Measurements from ENCODE around the gene ACSM3. TPM values are rescaled to one million over a fixed set of nuclear protein-coding genes. Genes with fewer than 3 reads are reported as not detected.
A peak's percentile ranks its signal among the peaks of the same experiment; 100 is the strongest.

The ACSM3 gene
- total and polyA plus RNA-seq, 9 of the 15 experiments (the other 6 are each of a cell fraction or from before 2014, with no cell fraction given): 112 to 420 (median 182) TPM

DNA sequence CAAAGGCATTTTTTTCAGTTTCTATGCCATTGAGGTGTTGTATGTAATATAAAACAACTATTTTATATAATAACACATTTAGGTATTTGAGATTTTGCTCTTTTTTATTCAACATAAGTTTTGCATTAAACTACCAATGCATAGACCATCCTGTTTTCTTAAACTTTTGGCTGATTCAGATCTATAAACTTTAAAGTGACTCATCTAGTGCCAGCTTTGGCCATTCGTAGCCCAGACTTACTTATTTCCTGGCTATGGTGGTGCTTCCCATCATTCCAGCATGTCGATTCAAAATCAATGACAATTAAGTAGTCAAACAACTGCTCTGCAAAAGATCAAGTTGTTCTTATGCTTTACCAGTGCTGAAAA lies 39.4 kb downstream of the ACSM3 start:
- H4K20me1 ChIP-seq (replicated peaks; ENCODE audit: control insufficient read depth, insufficient read depth, low read length): no peaks in the 10 kb centered on the region
- TF ChIP-seq, protein P1, sequence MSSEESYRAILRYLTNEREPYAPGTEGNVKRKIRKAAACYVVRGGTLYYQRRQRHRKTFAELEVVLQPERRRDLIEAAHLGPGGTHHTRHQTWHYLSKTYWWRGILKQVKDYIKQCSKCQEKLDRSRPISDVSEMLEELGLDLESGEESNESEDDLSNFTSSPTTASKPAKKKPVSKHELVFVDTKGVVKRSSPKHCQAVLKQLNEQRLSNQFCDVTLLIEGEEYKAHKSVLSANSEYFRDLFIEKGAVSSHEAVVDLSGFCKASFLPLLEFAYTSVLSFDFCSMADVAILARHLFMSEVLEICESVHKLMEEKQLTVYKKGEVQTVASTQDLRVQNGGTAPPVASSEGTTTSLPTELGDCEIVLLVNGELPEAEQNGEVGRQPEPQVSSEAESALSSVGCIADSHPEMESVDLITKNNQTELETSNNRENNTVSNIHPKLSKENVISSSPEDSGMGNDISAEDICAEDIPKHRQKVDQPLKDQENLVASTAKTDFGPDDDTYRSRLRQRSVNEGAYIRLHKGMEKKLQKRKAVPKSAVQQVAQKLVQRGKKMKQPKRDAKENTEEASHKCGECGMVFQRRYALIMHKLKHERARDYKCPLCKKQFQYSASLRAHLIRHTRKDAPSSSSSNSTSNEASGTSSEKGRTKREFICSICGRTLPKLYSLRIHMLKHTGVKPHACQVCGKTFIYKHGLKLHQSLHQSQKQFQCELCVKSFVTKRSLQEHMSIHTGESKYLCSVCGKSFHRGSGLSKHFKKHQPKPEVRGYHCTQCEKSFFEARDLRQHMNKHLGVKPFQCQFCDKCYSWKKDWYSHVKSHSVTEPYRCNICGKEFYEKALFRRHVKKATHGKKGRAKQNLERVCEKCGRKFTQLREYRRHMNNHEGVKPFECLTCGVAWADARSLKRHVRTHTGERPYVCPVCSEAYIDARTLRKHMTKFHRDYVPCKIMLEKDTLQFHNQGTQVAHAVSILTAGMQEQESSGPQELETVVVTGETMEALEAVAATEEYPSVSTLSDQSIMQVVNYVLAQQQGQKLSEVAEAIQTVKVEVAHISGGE (CRISPR knock-in tag; IDR thresholded peaks at IDR 0.05): no peak
- 0 out of 2 replicates have a peak, but pooled peaks have one; percentile 29 for TF ChIP-seq FOSL1 (tag; conservative IDR thresholded peaks at IDR 0.05)
- H3K9ac ChIP-seq (ENCODE audit: insufficient read depth in 1 of 2, low read depth in 2 of 2, low read length in 2 of 2): no peak overlapping the region
- peaks cover 44% of the 10 kb centered on the region for H3K79me2 ChIP-seq (ENCODE audit: control insufficient read depth, insufficient read depth, low read length)
- BruUV-seq (replicated peaks): no TSS peak
- H3K27ac ChIP-seq (ENCODE audit: extremely low read depth, low read depth, low read length): peak overlapping the region; percentile 31; the same call in 2 of the 3 replicates
- FAIRE-seq (no peak), DNase-seq (ENCODE audit: extremely low read depth in 1 of 4, low spot score in 3 of 4) (no peak), ATAC-seq (no peak)
- peak overlapping the region; percentile 5; the same call in 1 of the 2 replicates for H3K4me2 ChIP-seq (ENCODE audit: insufficient read depth, low read length)
- peaks cover 53% of the 10 kb centered on the region for H3K36me3 ChIP-seq (ENCODE audit: control insufficient read depth, insufficient read depth, low read length)
- H3K27me3 ChIP-seq (ENCODE audit: control insufficient read depth in 2 of 2, insufficient read depth in 2 of 2, low read length in 2 of 2): no peaks in the 10 kb centered on the region
- no peaks in the 10 kb centered on the region for H3K9me1 ChIP-seq (ENCODE audit: control insufficient read depth, insufficient read depth, low read length)
- H3K9me3 ChIP-seq (replicated peaks; ENCODE audit: control insufficient read depth, insufficient read depth, low read depth, low read length): no peaks in the 10 kb centered on the region
- H2AFZ ChIP-seq (ENCODE audit: low read depth, low read length): no peak overlapping the region
- CTCF ChIA-PET (ENCODE audit: low intra/inter-chr PET ratio): no interaction called here
- no peak overlapping the region for H3K4me3 ChIP-seq
- peaks cover 17 to 22% of the 10 kb centered on the region in 2 experiments for H3K4me1 ChIP-seq (replicated peaks in 1 of 2; ENCODE audit: control insufficient read depth in 2 of 2, insufficient read depth in 2 of 2, low read length in 2 of 2)
- in situ Hi-C loops (cut with MboI): no loop called here
- WGBS (ENCODE audit: insufficient coverage, low coverage, missing lambda C conversion rate): 87% methylated on average over 2 of the region's 2 CpGs
- POLR2A ChIA-PET: interaction anchor here (0.6 kb wide), 1 partner anchor 1450 kb away, joined by 3 read pairs; no protein-coding TSS in a partner anchor
- intact Hi-C loops (cut with micrococcal nuclease): loop anchor here (10.0 kb wide), 1 partner anchor 268 kb away; no protein-coding TSS in a partner anchor

Data from K562 (cell line).